22Rv1 (cell line): Measurements from ENCODE around the gene CASP8.

ENCODE experiments used
- ZFX ChIP-seq: fragments of 450-650 bp; IDR thresholded peaks from 2 replicates; pipeline ENCODE4 v1.6.1; 2017; ENCODE audit warnings: antibody characterized with exemption, borderline replicate concordance
- TF ChIP-seq, protein P1 (sequence below): fragments of 450-650 bp; IDR thresholded peaks from 2 replicates; pipeline ENCODE4 v1.5.1; 2017; ENCODE audit warnings: mild to moderate bottlenecking

DNA sequence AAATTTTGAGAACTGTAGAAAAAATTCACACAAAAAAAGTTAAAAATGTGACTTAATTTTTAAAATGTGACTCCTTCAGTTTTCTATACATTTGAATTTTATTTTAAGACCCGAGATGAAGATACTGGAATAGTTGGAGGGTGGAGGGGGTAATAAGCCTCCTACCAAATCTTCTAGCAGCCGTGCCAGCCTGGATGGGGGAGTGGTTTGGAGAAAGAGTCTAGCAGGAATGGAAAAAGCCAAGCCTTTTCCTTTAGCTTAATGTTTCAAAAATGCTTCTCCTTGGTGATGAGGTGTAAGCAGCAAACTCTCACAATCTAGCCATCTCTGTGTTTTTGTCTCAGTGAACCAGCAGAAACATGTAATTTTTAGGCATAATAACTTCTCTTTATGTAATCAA is 14.7 kb downstream of the CASP8 start:
- TF ChIP-seq, protein P1, sequence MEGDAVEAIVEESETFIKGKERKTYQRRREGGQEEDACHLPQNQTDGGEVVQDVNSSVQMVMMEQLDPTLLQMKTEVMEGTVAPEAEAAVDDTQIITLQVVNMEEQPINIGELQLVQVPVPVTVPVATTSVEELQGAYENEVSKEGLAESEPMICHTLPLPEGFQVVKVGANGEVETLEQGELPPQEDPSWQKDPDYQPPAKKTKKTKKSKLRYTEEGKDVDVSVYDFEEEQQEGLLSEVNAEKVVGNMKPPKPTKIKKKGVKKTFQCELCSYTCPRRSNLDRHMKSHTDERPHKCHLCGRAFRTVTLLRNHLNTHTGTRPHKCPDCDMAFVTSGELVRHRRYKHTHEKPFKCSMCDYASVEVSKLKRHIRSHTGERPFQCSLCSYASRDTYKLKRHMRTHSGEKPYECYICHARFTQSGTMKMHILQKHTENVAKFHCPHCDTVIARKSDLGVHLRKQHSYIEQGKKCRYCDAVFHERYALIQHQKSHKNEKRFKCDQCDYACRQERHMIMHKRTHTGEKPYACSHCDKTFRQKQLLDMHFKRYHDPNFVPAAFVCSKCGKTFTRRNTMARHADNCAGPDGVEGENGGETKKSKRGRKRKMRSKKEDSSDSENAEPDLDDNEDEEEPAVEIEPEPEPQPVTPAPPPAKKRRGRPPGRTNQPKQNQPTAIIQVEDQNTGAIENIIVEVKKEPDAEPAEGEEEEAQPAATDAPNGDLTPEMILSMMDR = no peak
- no peak for TF ChIP-seq ZFX
